HEK293T (cell line): ENCODE data around the gene VDR.

ENCODE experiments used
- BHLHE40 ChIP-seq: fragments of 450-650 bp; IDR thresholded peaks from 2 replicates; pipeline ENCODE4 v1.6.1; 2016; ENCODE audit warnings: mild to moderate bottlenecking, moderate library complexity, borderline replicate concordance
- CTBP1 ChIP-seq: fragments of 450-650 bp; IDR thresholded peaks from 2 replicates; pipeline ENCODE4 v1.6.1; 2016; ENCODE audit warnings: borderline replicate concordance
- FOXK2 ChIP-seq: fragments of 450-650 bp; IDR thresholded peaks from 2 replicates; pipeline ENCODE4 v1.6.1; 2016; ENCODE audit warnings: mild to moderate bottlenecking
- FOXM1 ChIP-seq: fragments of 450-650 bp; IDR thresholded peaks from 2 replicates; pipeline ENCODE4 v1.6.1; 2017; ENCODE audit warnings: mild to moderate bottlenecking, borderline replicate concordance
- HDGF ChIP-seq: fragments of 450-650 bp; IDR thresholded peaks from 2 replicates; pipeline ENCODE4 v1.6.1; 2017; ENCODE audit warnings: antibody characterized with exemption, borderline replicate concordance
- L3MBTL2 ChIP-seq: fragments of 450-650 bp; conservative IDR thresholded peaks from 2 replicates; pipeline ENCODE4 v1.6.1; 2016; ENCODE audit warnings: mild to moderate bottlenecking
- NFRKB ChIP-seq: fragments of 450-650 bp; IDR thresholded peaks from 2 replicates; pipeline ENCODE4 v1.6.1; 2016; ENCODE audit warnings: mild to moderate bottlenecking, moderate library complexity
- SP1 ChIP-seq: fragments of 450-650 bp; IDR thresholded peaks from 2 replicates; pipeline ENCODE4 v1.6.1; 2017
- SUZ12 ChIP-seq: fragments of 450-650 bp; IDR thresholded peaks from 2 replicates; pipeline ENCODE4 v1.6.1; 2016; ENCODE audit warnings: mild to moderate bottlenecking
- TARDBP ChIP-seq: fragments of 450-650 bp; IDR thresholded peaks from 2 replicates; pipeline ENCODE4 v1.6.1; 2016
- ZNF384 ChIP-seq: fragments of 450-650 bp; IDR thresholded peaks from 2 replicates; pipeline ENCODE4 v1.6.1; 2016
- TF ChIP-seq, protein P1 (sequence below): fragments of 450-650 bp; IDR thresholded peaks from 2 replicates; pipeline ENCODE4 v1.6.1; 2016

DNA sequence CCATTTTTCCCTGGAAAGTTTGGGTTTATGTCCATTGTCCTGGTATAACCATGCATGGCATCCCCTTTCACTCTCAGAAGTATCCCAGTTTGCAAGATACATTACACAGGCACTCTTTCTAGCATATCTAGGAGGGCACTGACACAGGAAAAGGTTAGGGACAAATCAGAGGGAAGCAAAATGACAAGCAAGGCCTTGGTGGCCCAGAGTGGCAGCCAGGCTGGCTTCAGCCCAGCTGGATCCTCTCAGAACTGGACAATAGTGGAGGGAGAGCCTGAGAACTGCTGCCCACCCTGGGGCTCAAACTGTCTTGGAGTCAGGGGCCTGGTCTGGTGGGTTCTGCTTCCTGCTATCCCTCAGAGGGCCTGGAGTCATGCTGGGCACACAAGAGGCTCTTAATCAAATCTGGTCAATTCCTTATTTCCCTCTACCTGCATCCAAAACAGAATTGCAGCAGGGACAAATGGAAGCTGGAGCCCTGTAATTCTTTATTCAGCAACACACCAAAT is 2.6 kb downstream of the VDR start:
- no peak for TF ChIP-seq CTBP1
- TF ChIP-seq BHLHE40: no peak
- TF ChIP-seq HDGF: no peak
- no peak for TF ChIP-seq TARDBP
- TF ChIP-seq FOXM1: no peak
- no peak for TF ChIP-seq ZNF384
- no peak for TF ChIP-seq FOXK2
- TF ChIP-seq NFRKB: no peak
- no peak for TF ChIP-seq SP1
- TF ChIP-seq, protein P1, sequence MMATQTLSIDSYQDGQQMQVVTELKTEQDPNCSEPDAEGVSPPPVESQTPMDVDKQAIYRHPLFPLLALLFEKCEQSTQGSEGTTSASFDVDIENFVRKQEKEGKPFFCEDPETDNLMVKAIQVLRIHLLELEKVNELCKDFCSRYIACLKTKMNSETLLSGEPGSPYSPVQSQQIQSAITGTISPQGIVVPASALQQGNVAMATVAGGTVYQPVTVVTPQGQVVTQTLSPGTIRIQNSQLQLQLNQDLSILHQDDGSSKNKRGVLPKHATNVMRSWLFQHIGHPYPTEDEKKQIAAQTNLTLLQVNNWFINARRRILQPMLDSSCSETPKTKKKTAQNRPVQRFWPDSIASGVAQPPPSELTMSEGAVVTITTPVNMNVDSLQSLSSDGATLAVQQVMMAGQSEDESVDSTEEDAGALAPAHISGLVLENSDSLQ: no peak
- no peak for TF ChIP-seq SUZ12
- TF ChIP-seq L3MBTL2: no peak
